Measurements from ENCODE around the gene RNF111. TPM values are rescaled to one million over a fixed set of nuclear protein-coding genes. Genes with fewer than 3 reads are reported as not detected.

The RNF111 gene
- total and polyA plus RNA-seq, 2 donors from 2014 or later = 8.7 to 33.0 TPM

Other genes with a start within 250 kb of the RNF111 start
- 235 TPM for gene ADAM10, start 238.0 kb upstream of the RNF111 start, total RNA-seq
- gene ADAM10, start 238.0 kb upstream of the RNF111 start, polyA plus RNA-seq (ENCODE audit: insufficient read depth, low read depth, low replicate concordance) = 19.5 TPM
- 31.7 TPM for gene MINDY2, start 216.4 kb upstream of the RNF111 start, total RNA-seq
- gene MINDY2, start 216.4 kb upstream of the RNF111 start, polyA plus RNA-seq (ENCODE audit: insufficient read depth, low read depth, low replicate concordance) = 5.1 TPM
- 93.5 TPM for gene SLTM, start 54.0 kb upstream of the RNF111 start, total RNA-seq
- 30.5 TPM for gene SLTM, start 54.0 kb upstream of the RNF111 start, polyA plus RNA-seq (ENCODE audit: insufficient read depth, low read depth, low replicate concordance)
- 0.94 TPM for gene CCNB2, start 117.5 kb downstream of the RNF111 start, total RNA-seq
- gene CCNB2, start 117.5 kb downstream of the RNF111 start, polyA plus RNA-seq (ENCODE audit: insufficient read depth, low read depth, low replicate concordance) = 0.26 TPM
- not detected for gene LDHAL6B, start 219.2 kb downstream of the RNF111 start, total RNA-seq
- gene LDHAL6B, start 219.2 kb downstream of the RNF111 start, polyA plus RNA-seq (ENCODE audit: insufficient read depth, low read depth, low replicate concordance) = not detected